AG04449 (cell line): ENCODE results near the gene SOX1.

Experiments used
- CTCF ChIA-PET: fragments of 350-600 bp; formaldehyde crosslinking; extraction: SDS; loops from one replicate; lab custom pipeline; 2021; ENCODE audit warnings: antibody characterized with exemption; lab: Yijun Ruan, JAX
- POLR2A ChIA-PET: fragments of 400-600, 350-600 bp; formaldehyde crosslinking; extraction: SDS; loops from one replicate; lab custom pipeline; 2020; ENCODE audit warnings: antibody characterized with exemption, inconsistent platforms; lab: Yijun Ruan, JAX
- DNase-seq: peaks from one replicate; pipeline ENCODE4 v3.0.0-alpha.2; 2010; ENCODE audit warnings: low read depth, low spot score
- H3K4me3 ChIP-seq: 2 replicates; pipeline ENCODE4 v1.5.1; 2011; ENCODE audit warnings: low read depth, mild to moderate bottlenecking, control low read depth, low read length
- CTCF ChIP-seq: IDR thresholded peaks from one replicate; pipeline ENCODE4 v1.5.1; 2011; ENCODE audit warnings: mild to moderate bottlenecking, moderate library complexity, low read length, control low read depth, inconsistent platforms; ENCODE audit not compliant: insufficient read depth; ENCODE audit errors: missing control alignments

SOX1 gene

GRCh38 chr13:112113851-112114250, 46.9 kb downstream of the SOX1 start:
- no peak for TF ChIP-seq CTCF
- no peak overlapping the region for H3K4me3 ChIP-seq
- ChIA-PET CTCF (no interaction called here), POLR2A (no interaction called here)
- DNase-seq = no peak

- no peak for DNase-seq
- no peak for TF ChIP-seq CTCF
- ChIA-PET CTCF (no interaction called here), POLR2A (no interaction called here)
- no peak overlapping the region for H3K4me3 ChIP-seq
Measured at GRCh38 chr13:112114391-112114790, 47.4 kb downstream of the SOX1 start.

GRCh38 chr13:112115403-112116091, 48.6 kb downstream of the SOX1 start:
- no peak overlapping the region for H3K4me3 ChIP-seq
- ChIA-PET CTCF (no interaction called here), POLR2A (no interaction called here)
- TF ChIP-seq CTCF = no peak
- DNase-seq = no peak

- CTCF ChIA-PET = no interaction called here
- no peak for TF ChIP-seq CTCF
- POLR2A ChIA-PET = no interaction called here
- H3K4me3 ChIP-seq = no peak overlapping the region
- DNase-seq = no peak
Measured at GRCh38 chr13:112116187-112116950, 49.4 kb downstream of the SOX1 start.

- no peak for DNase-seq
- CTCF ChIA-PET = no interaction called here
- no peak overlapping the region for H3K4me3 ChIP-seq
- POLR2A ChIA-PET = no interaction called here
- no peak for TF ChIP-seq CTCF
Measured at GRCh38 chr13:112117258-112117954, 50.5 kb downstream of the SOX1 start.

GRCh38 chr13:112117955-112118302, 51.0 kb downstream of the SOX1 start:
- H3K4me3 ChIP-seq = no peak overlapping the region
- ChIA-PET CTCF (no interaction called here), POLR2A (no interaction called here)
- DNase-seq = no peak
- no peak for TF ChIP-seq CTCF
